HepG2 (cell line): ENCODE measurements around the gene NOVA2. TPM values are rescaled to one million over a fixed set of nuclear protein-coding genes. Genes with fewer than 3 reads are reported as not detected.

Source experiments
- ATM ChIP-seq: fragments of 450-650 bp; IDR thresholded peaks from 2 replicates; pipeline ENCODE4 v1.7.1; 2017; ENCODE audit warnings: mild to moderate bottlenecking, borderline replicate concordance
- CEBPB ChIP-seq: IDR thresholded peaks from 2 replicates; pipeline ENCODE4 v1.6.1; 2011; ENCODE audit warnings: low read depth, low read length, improper control_type of control experiment, borderline replicate concordance
- HDAC6 ChIP-seq: fragments of 200-600 bp; sonication (generic); IDR thresholded peaks from 2 replicates; pipeline ENCODE4 v1.7.0; 2017; ENCODE audit warnings: mild to moderate bottlenecking, antibody characterized with exemption, low read length, low read depth
- IRF1 ChIP-seq: sonication (generic); formaldehyde crosslinking; IDR thresholded peaks from 2 replicates; pipeline ENCODE4 v1.4.0; 2020; ENCODE audit warnings: low read depth, mild to moderate bottlenecking, missing genetic modification reagents
- PHF21A ChIP-seq: sonication (generic); formaldehyde crosslinking; IDR thresholded peaks from 2 replicates; pipeline ENCODE4 v1.5.0; 2020; ENCODE audit warnings: mild to moderate bottlenecking, missing genetic modification reagents
- POLR2AphosphoS5 ChIP-seq: IDR thresholded peaks from 2 replicates; pipeline ENCODE4 v1.6.1; 2012; ENCODE audit warnings: low read depth, low read length
- PRDM10 ChIP-seq: sonication (generic); formaldehyde crosslinking; IDR thresholded peaks from 2 replicates; pipeline ENCODE4 v1.4.0; 2020; ENCODE audit warnings: low read depth, missing genetic modification reagents
- SRSF9 ChIP-seq: fragments of 200-400 bp; formaldehyde crosslinking; IDR thresholded peaks from 2 replicates; pipeline ENCODE4 v1.6.1; 2018; ENCODE audit warnings: borderline replicate concordance, mild to moderate bottlenecking, low read depth, low read length; ENCODE audit not compliant: insufficient read depth, poor library complexity, severe bottlenecking
- TEF ChIP-seq: sonication (generic); formaldehyde crosslinking; IDR thresholded peaks from 2 replicates; pipeline ENCODE4 v1.5.0; 2020; ENCODE audit warnings: missing genetic modification reagents
- ZNF343 ChIP-seq: sonication (generic); formaldehyde crosslinking; IDR thresholded peaks from 2 replicates; pipeline ENCODE4 v1.4.0; 2020; ENCODE audit warnings: mild to moderate bottlenecking, missing genetic modification reagents
- ZNF564 ChIP-seq: sonication (generic); formaldehyde crosslinking; IDR thresholded peaks from 2 replicates; pipeline ENCODE4 v1.8.1; 2023; ENCODE audit warnings: mild to moderate bottlenecking, missing genetic modification reagents
- ZNF83 ChIP-seq: sonication (generic); formaldehyde crosslinking; IDR thresholded peaks from 2 replicates; pipeline ENCODE4 v1.4.0; 2020; ENCODE audit warnings: missing genetic modification reagents, mild to moderate bottlenecking, borderline replicate concordance
- ZNF878 ChIP-seq: sonication (generic); formaldehyde crosslinking; IDR thresholded peaks from 2 replicates; pipeline ENCODE4 v1.8.1; 2023; ENCODE audit warnings: mild to moderate bottlenecking, missing genetic modification reagents, moderate library complexity
- ZSCAN30 ChIP-seq: sonication (generic); formaldehyde crosslinking; IDR thresholded peaks from 2 replicates; pipeline ENCODE4 v1.5.0; 2020; ENCODE audit warnings: mild to moderate bottlenecking, missing genetic modification reagents
- polyA plus RNA-seq, 8 experiments: library from polyadenylated mRNA; depleted of rRNA in 3 of 8; stranded (reverse) in 7 of 8; unstranded in 1 of 8; fragments of >200 nt; fragmentation: Illumina TruSeq in 4 of 8; extraction: Trizol in 4 of 8; gene quantifications; 2 replicates each; pipeline versions ENCODE4 v1.2.1 to v1.2.3, GENCODE V29; 2011 to 2016; ENCODE audit warnings: low read depth in 4 of 8, missing spikeins in 1 of 8, mixed read lengths in 1 of 8; ENCODE audit not compliant: insufficient read depth in 1 of 8
- total RNA-seq, 5 experiments: library from RNA; depleted of rRNA; stranded (reverse); fragments of >200 nt; fragmentation: Illumina TruSeq; extraction: Trizol; gene quantifications; 2 replicates each; pipeline ENCODE4 v1.2.3, GENCODE V29; 2016; ENCODE audit warnings: low read depth in 1 of 5
- TF ChIP-seq, protein P1 (sequence below): sonication (generic); formaldehyde crosslinking; IDR thresholded peaks from 2 replicates; pipeline ENCODE4 v1.4.0; 2020; ENCODE audit warnings: missing genetic modification reagents
- TF ChIP-seq, protein P2 (sequence below): sonication (generic); formaldehyde crosslinking; IDR thresholded peaks from 2 replicates; pipeline ENCODE4 v1.4.0; 2020; ENCODE audit warnings: missing genetic modification reagents

The NOVA2 gene
- total and polyA plus RNA-seq, 2 of the 13 experiments (the other 11 are each of a cell fraction or from before 2014, with no cell fraction given), result not detected

DNA sequence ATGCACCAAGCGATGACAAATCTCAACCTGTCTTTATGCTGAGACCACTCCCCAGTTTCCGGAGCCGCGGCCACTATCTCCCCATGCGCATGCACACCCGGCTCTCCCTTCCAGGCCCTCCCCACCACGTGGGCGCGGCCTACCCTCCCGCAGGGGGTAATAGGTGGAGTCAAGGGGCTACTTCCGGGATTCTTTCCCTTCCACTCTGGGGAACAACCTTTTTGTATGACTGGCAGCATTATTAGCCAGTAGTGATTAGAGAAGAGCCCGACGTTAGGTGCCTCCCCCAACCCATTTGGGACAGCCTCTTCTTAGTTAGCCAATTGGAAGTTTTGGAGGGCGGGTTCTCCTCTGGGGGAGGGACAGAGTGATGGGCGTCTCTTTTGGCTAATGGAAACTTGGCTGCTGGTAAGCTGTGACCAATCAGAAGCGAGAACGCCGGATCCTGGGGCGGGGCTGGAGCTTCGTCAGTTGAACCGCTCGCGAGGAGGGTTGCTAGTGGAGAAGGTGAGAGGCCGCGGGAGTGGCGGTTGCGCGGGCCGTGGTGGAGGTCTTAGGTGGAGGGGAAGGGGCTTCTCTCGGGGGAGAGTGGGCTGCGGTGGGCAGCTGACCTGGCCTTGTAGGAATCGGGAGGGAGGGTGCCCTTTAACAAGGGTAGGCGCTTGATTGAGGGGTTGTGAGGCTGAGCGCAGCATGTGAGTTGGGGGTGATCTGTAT lies 21.5 kb upstream of the NOVA2 start, which contains the start of gene CCDC61 (continued):
- TF ChIP-seq TEF (CRISPR knock-in tag) (no peak), HDAC6 (no peak), ZSCAN30 (CRISPR knock-in tag) (no peak), ATM (no peak), CEBPB (no peak), SRSF9 (no peak), ZNF83 (CRISPR knock-in tag) (no peak), ZNF564 (no peak), PHF21A (CRISPR knock-in tag) (peak; percentile 49; the same call in 1 of the 2 replicates), IRF1 (no peak), PRDM10 (CRISPR knock-in tag) (0 out of 2 replicates have a peak, but pooled peaks have one; percentile 45), ZNF878 (CRISPR knock-in tag) (no peak), POLR2AphosphoS5 (peak; percentile 93), ZNF343 (0 out of 2 replicates have a peak, but pooled peaks have one; percentile 49)
- TF ChIP-seq, protein P1, sequence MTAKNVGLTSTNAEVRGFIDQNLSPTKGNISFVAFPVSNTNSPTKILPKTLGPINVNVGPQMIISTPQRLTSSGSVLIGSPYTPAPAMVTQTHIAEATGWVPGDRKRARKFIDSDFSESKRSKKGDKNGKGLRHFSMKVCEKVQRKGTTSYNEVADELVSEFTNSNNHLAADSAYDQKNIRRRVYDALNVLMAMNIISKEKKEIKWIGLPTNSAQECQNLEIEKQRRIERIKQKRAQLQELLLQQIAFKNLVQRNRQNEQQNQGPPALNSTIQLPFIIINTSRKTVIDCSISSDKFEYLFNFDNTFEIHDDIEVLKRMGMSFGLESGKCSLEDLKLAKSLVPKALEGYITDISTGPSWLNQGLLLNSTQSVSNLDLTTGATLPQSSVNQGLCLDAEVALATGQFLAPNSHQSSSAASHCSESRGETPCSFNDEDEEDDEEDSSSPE (CRISPR knock-in tag), result no peak
- TF ChIP-seq, protein P2, sequence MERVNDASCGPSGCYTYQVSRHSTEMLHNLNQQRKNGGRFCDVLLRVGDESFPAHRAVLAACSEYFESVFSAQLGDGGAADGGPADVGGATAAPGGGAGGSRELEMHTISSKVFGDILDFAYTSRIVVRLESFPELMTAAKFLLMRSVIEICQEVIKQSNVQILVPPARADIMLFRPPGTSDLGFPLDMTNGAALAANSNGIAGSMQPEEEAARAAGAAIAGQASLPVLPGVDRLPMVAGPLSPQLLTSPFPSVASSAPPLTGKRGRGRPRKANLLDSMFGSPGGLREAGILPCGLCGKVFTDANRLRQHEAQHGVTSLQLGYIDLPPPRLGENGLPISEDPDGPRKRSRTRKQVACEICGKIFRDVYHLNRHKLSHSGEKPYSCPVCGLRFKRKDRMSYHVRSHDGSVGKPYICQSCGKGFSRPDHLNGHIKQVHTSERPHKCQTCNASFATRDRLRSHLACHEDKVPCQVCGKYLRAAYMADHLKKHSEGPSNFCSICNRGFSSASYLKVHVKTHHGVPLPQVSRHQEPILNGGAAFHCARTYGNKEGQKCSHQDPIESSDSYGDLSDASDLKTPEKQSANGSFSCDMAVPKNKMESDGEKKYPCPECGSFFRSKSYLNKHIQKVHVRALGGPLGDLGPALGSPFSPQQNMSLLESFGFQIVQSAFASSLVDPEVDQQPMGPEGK, result peak; percentile 78
